Tibial nerve (tissue), 4 donors: ENCODE results near the gene CAP2. TPM values are rescaled to one million over a fixed set of nuclear protein-coding genes. Genes with fewer than 3 reads are reported as not detected.

ENCODE experiments used
- DNase-seq, 2 donors: peaks; one replicate each; pipeline ENCODE4 v3.0.0-alpha.2; 2019; ENCODE audit warnings: low spot score in 2 of 2
- H3K27ac ChIP-seq, 4 donors: fragments of 200-600 bp; sonication (generic) in 3 of 4; one replicate each; pipeline ENCODE4 v1.5.1; 2017 to 2019; ENCODE audit warnings: mild to moderate bottlenecking in 1 of 4
- H3K27me3 ChIP-seq, 2 donors: fragments of 200-600 bp; sonication (generic) in 1 of 2; one replicate each; pipeline versions ENCODE4 v1.5.1 to v1.6.0; 2017 to 2019
- H3K36me3 ChIP-seq, 3 donors: fragments of 200-600 bp; sonication (generic); one replicate each; pipeline ENCODE4 v1.5.1; 2018 to 2019
- H3K4me1 ChIP-seq, 4 donors: fragments of 200-600 bp; sonication (generic) in 3 of 4; one replicate each; pipeline ENCODE4 v1.5.1; 2017 to 2019
- H3K4me3 ChIP-seq, 4 donors: fragments of 200-600 bp; sonication (generic) in 3 of 4; one replicate each; pipeline ENCODE4 v1.5.1; 2017 to 2019; ENCODE audit warnings: mild to moderate bottlenecking in 1 of 4, moderate library complexity in 1 of 4
- H3K9me3 ChIP-seq, 4 donors: fragments of 200-600 bp; sonication (generic) in 3 of 4; one replicate each; pipeline ENCODE4 v1.5.1; 2017 to 2019
- EP300 ChIP-seq, 2 donors: sonication (generic); formaldehyde crosslinking; IDR thresholded peaks; one replicate each; pipeline ENCODE4 v1.6.1; 2017; ENCODE audit warnings: antibody characterized with exemption in 2 of 2, mild to moderate bottlenecking in 1 of 2
- POLR2A ChIP-seq, 2 donors: fragments of 450-650 bp; IDR thresholded peaks; one replicate each; pipeline ENCODE4 v1.6.1; 2017; ENCODE audit warnings: antibody characterized with exemption in 2 of 2, mild to moderate bottlenecking in 2 of 2, moderate library complexity in 2 of 2
- WGBS, 2 donors: methylation state at CpG; one replicate each; pipeline ENCODE4 v1.1.5; 2018; 5-methylcytosine and 5-hydroxymethylcytosine counted together
- total RNA-seq, 4 donors: library from RNA; depleted of rRNA; stranded (reverse); fragments of >200 nt; gene quantifications; one replicate each; pipeline ENCODE4 v1.1.0, GENCODE V29; 2016
- TF ChIP-seq, protein P1 (sequence below), 5 experiments: fragments of 200-600 bp in 3 of 5; fragments of 450-650 bp in 2 of 5; sonication (generic) in 3 of 5; IDR thresholded peaks; one replicate each; pipeline ENCODE4 v1.5.1; 2016 to 2019; ENCODE audit warnings: antibody characterized with exemption in 5 of 5, mild to moderate bottlenecking in 3 of 5, moderate library complexity in 2 of 5

Gene CAP2
- total RNA-seq, 4 donors from 2014 or later: 4.2 to 11.8 (median 4.8) TPM

- H3K36me3 ChIP-seq: no peaks in the 10 kb centered on the region
- WGBS, 2 donors: 94 to 96% methylated on average over 1 of the region's 1 CpG
- H3K27me3 ChIP-seq: no peaks in the 10 kb centered on the region
- H3K4me1 ChIP-seq: no peaks in the 10 kb centered on the region
- DNase-seq: no peak
- no peak overlapping the region for H3K4me3 ChIP-seq
- H3K9me3 ChIP-seq: no peaks in the 10 kb centered on the region
- TF ChIP-seq, protein P1, sequence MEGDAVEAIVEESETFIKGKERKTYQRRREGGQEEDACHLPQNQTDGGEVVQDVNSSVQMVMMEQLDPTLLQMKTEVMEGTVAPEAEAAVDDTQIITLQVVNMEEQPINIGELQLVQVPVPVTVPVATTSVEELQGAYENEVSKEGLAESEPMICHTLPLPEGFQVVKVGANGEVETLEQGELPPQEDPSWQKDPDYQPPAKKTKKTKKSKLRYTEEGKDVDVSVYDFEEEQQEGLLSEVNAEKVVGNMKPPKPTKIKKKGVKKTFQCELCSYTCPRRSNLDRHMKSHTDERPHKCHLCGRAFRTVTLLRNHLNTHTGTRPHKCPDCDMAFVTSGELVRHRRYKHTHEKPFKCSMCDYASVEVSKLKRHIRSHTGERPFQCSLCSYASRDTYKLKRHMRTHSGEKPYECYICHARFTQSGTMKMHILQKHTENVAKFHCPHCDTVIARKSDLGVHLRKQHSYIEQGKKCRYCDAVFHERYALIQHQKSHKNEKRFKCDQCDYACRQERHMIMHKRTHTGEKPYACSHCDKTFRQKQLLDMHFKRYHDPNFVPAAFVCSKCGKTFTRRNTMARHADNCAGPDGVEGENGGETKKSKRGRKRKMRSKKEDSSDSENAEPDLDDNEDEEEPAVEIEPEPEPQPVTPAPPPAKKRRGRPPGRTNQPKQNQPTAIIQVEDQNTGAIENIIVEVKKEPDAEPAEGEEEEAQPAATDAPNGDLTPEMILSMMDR (IDR thresholded peaks at IDR 0.05): no peak
- TF ChIP-seq EP300 (IDR thresholded peaks at IDR 0.05) (no peak), POLR2A (IDR thresholded peaks at IDR 0.05) (no peak)
- no peak overlapping the region for H3K27ac ChIP-seq
Measured at GRCh38 chr6:17450397-17450796, 57.0 kb downstream of the CAP2 start.

DNA sequence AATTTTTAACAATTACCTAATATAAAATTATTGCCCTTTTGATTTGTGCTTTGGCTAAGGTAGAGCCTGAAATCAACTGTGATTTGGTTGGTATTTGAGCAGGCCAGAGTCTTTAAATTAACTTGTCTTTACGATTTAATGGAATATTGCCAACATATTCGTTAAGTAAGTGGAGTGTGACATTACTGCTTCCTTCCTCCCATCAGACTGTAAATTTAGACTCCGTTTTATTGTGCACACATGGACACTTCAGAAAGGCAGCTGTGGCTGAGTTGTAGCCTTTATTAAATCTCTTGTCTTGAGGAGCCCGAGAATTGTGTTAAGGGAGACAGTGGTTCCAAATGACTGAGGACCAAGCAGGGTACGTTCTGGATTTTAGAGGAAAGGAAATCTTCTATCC lies 57.4 kb downstream of the CAP2 start:
- Histone ChIP-seq H3K27ac (no peak overlapping the region), H3K27me3 (no peaks in the 10 kb centered on the region), H3K36me3 (no peaks in the 10 kb centered on the region), H3K4me1 (no peaks in the 10 kb centered on the region), H3K9me3 (no peaks in the 10 kb centered on the region), H3K4me3 (no peak overlapping the region)
- WGBS, 2 donors: 48 to 50% methylated on average over 5 of the region's 5 CpGs
- no peak for TF ChIP-seq POLR2A (IDR thresholded peaks at IDR 0.05)
- TF ChIP-seq EP300 (IDR thresholded peaks at IDR 0.05): no peak
- TF ChIP-seq, protein P1 (IDR thresholded peaks at IDR 0.05): no peak
- no peak for DNase-seq

DNA sequence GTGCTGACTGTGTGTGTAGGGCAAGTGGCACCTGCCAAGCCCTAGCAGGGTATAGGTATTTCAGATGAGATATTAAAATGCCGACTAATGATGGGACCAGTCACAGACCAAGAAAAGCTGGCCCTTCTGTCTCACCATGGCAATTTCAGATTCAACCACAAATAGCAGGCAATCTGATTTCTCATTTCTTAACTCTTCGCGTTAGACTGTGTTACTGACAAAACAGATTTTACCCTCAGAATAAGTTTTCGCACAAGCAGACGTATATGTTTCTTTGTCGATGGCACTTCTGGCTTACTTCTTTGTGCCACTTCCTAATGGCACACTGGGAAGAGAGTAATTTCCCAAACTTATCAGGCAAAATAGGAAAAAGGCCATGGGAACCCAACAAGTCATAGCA lies 58.7 kb downstream of the CAP2 start:
- WGBS, 2 donors: 97 to 100% methylated on average over 6 of the region's 6 CpGs
- TF ChIP-seq EP300 (IDR thresholded peaks at IDR 0.05) (no peak), POLR2A (IDR thresholded peaks at IDR 0.05) (no peak)
- TF ChIP-seq, protein P1 (IDR thresholded peaks at IDR 0.05): no peak
- no peaks in the 10 kb centered on the region for H3K4me1 ChIP-seq
- no peaks in the 10 kb centered on the region for H3K36me3 ChIP-seq
- no peaks in the 10 kb centered on the region for H3K9me3 ChIP-seq
- H3K27ac ChIP-seq: no peak overlapping the region
- DNase-seq: no peak
- no peaks in the 10 kb centered on the region for H3K27me3 ChIP-seq
- H3K4me3 ChIP-seq: no peak overlapping the region

- Histone ChIP-seq H3K4me3 (no peak overlapping the region), H3K27ac (peak overlapping the region in 1 of 4 donors; percentile 58), H3K4me1 (no peaks in the 10 kb centered on the region), H3K36me3 (no peaks in the 10 kb centered on the region), H3K27me3 (no peaks in the 10 kb centered on the region), H3K9me3 (no peaks in the 10 kb centered on the region)
- no peak for DNase-seq
- 53 to 64% methylated on average over 7 of the region's 7 CpGs for WGBS, 2 donors
- TF ChIP-seq EP300 (IDR thresholded peaks at IDR 0.05) (peak in 1 of 2 donors; percentile 47), POLR2A (IDR thresholded peaks at IDR 0.05) (no peak)
- TF ChIP-seq, protein P1 (IDR thresholded peaks at IDR 0.05): no peak
Measured at GRCh38 chr6:17454316-17455005, 61.1 kb downstream of the CAP2 start.

DNA sequence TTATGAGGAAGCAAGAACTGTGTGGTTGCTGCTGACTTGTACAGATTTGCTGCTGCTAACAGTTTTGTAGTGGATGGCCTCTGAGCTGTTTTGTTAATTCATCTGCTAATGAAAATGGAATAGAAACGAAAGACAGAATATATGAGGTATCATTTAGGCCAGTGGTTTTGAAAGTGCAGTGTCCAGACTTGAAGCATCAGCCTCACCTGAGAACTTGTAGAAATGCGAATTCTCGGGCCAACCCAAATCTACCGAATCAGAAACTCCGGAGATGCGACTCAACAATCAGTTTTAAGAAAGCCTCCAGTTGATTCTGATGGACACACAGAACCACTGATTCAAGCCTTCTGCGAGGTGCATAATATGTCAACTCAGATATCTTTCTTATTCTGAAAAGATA lies 62.5 kb downstream of the CAP2 start:
- Histone ChIP-seq H3K27me3 (no peaks in the 10 kb centered on the region), H3K9me3 (no peaks in the 10 kb centered on the region), H3K27ac (no peak overlapping the region), H3K4me1 (no peaks in the 10 kb centered on the region), H3K4me3 (no peak overlapping the region), H3K36me3 (no peaks in the 10 kb centered on the region)
- DNase-seq: no peak
- WGBS, 2 donors: 95 to 97% methylated on average over 7 of the region's 7 CpGs
- TF ChIP-seq EP300 (IDR thresholded peaks at IDR 0.05) (no peak), POLR2A (IDR thresholded peaks at IDR 0.05) (no peak)
- TF ChIP-seq, protein P1 (IDR thresholded peaks at IDR 0.05): no peak
